GM12878 (cell line): ENCODE measurements around the gene C3orf22. TPM values are rescaled to one million over a fixed set of nuclear protein-coding genes. Genes with fewer than 3 reads are reported as not detected.

ENCODE experiments used
- ATAC-seq: fragments of 200-7000 bp; cut with Tn5 transposase; 3 replicates; pipeline ENCODE4 v1.9.1; 2020; ENCODE audit warnings: mild to moderate bottlenecking, moderate library complexity
- BruUV-seq: library from RNA; stranded (reverse); fragments of 400-500 nt; replicated peaks from 2 replicates; lab custom pipeline; 2021; lab: Mats Ljungman, UMichigan
- CTCF ChIA-PET: fragments of 300-600 bp; sonication (Branson Sonifier 250); formaldehyde crosslinking; extraction: SDS; loops from one replicate; lab custom pipeline; 2021; ENCODE audit warnings: inconsistent platforms; lab: Yijun Ruan, JAX
- POLR2A ChIA-PET: fragments of 350-600 bp; formaldehyde crosslinking; extraction: SDS; loops from one replicate; lab custom pipeline; 2021; ENCODE audit warnings: inconsistent platforms; lab: Charles Lee
- RAD21 ChIA-PET: fragments of 300-600 bp; sonication (Branson Sonifier 250); formaldehyde crosslinking; loops from one replicate; lab custom pipeline; 2023; ENCODE audit warnings: antibody characterized with exemption; ENCODE audit not compliant: unreplicated experiment; lab: Charles Lee
- SMC1A ChIA-PET: fragments of 300-600 bp; sonication (Branson Sonifier 250); formaldehyde crosslinking; loops from one replicate; lab custom pipeline; 2023; ENCODE audit not compliant: unreplicated experiment, uncharacterized antibody; lab: Charles Lee
- DNase-seq: peaks from one replicate; pipeline ENCODE4 v3.0.0-alpha.2; 2011; ENCODE audit warnings: low read depth, low spot score
- FAIRE-seq: peaks from 3 replicates; lab custom pipeline; 2011; peaks lifted over from hg19 to GRCh38; lab: Jason Lieb, UNC
- H2AFZ ChIP-seq: 2 replicates; pipeline ENCODE4 v1.6.0; 2011; ENCODE audit warnings: low read depth, low read length, control low read depth; ENCODE audit not compliant: control insufficient read depth
- H3K27ac ChIP-seq: 2 replicates; pipeline ENCODE4 v1.5.1; 2011; ENCODE audit warnings: control low read depth; ENCODE audit not compliant: control insufficient read depth, insufficient read depth
- H3K27me3 ChIP-seq, 2 experiments: replicated peaks in 1 of 2; 2 replicates each; pipeline versions ENCODE4 v1.6.0 to v1.6.1; 2011; ENCODE audit warnings: low read length in 1 of 2; ENCODE audit not compliant: control insufficient read depth in 2 of 2, insufficient read depth in 2 of 2
- H3K36me3 ChIP-seq, 2 experiments: 2 replicates each; pipeline ENCODE4 v1.5.1; 2011; ENCODE audit warnings: low read length in 1 of 2; ENCODE audit not compliant: control insufficient read depth in 2 of 2, insufficient read depth in 2 of 2
- H3K4me1 ChIP-seq: 2 replicates; pipeline ENCODE4 v1.6.1; 2011; ENCODE audit warnings: mild to moderate bottlenecking, low read length, moderate library complexity, mixed read lengths; ENCODE audit not compliant: control insufficient read depth, insufficient read depth
- H3K4me2 ChIP-seq: 2 replicates; pipeline ENCODE4 v1.6.0; 2011; ENCODE audit warnings: control low read depth; ENCODE audit not compliant: control insufficient read depth, insufficient read depth
- H3K4me3 ChIP-seq: fragments of 200-600 bp; sonication (generic); 2 replicates; pipeline ENCODE4 v1.5.1; 2016
- H3K79me2 ChIP-seq: 2 replicates; pipeline ENCODE4 v1.6.0; 2011; ENCODE audit warnings: low read length; ENCODE audit not compliant: control insufficient read depth, insufficient read depth
- H3K9ac ChIP-seq: 2 replicates; pipeline ENCODE4 v1.8.0; 2011; ENCODE audit warnings: low read length, control low read depth, mixed read lengths; ENCODE audit not compliant: control insufficient read depth, insufficient read depth
- H3K9me3 ChIP-seq: replicated peaks from 3 replicates; pipeline ENCODE4 v1.5.1; 2011; ENCODE audit warnings: mild to moderate bottlenecking, low read length; ENCODE audit not compliant: control insufficient read depth, insufficient read depth
- H4K20me1 ChIP-seq: 2 replicates; pipeline ENCODE4 v1.6.0; 2011; ENCODE audit not compliant: control insufficient read depth, insufficient read depth
- EED ChIP-seq: sonication (generic); IDR thresholded peaks from 2 replicates; pipeline ENCODE4 v1.6.1; 2016; ENCODE audit warnings: antibody characterized with exemption, low read depth
- FOXK2 ChIP-seq: fragments of 450-650 bp; IDR thresholded peaks from 2 replicates; pipeline ENCODE4 v1.6.1; 2017; ENCODE audit warnings: mild to moderate bottlenecking, moderate library complexity
- IRF4 ChIP-seq: IDR thresholded peaks from 2 replicates; pipeline ENCODE4 v1.6.1; 2011; ENCODE audit warnings: low read depth, low read length
- LARP7 ChIP-seq: fragments of 450-650 bp; IDR thresholded peaks from 2 replicates; pipeline ENCODE4 v1.6.1; 2017; ENCODE audit warnings: mild to moderate bottlenecking
- NBN ChIP-seq: fragments of 450-650 bp; IDR thresholded peaks from 2 replicates; pipeline ENCODE4 v1.6.1; 2016
- PAX5 ChIP-seq: IDR thresholded peaks from 2 replicates; pipeline ENCODE4 v1.6.1; 2011; ENCODE audit warnings: low read depth, low read length, borderline replicate concordance
- POLR2AphosphoS5 ChIP-seq: IDR thresholded peaks from 2 replicates; pipeline ENCODE4 v1.6.1; 2011; ENCODE audit warnings: mild to moderate bottlenecking, low read length, inconsistent platforms
- RUNX3 ChIP-seq: IDR thresholded peaks from 2 replicates; pipeline ENCODE4 v1.6.1; 2012; ENCODE audit warnings: low read length, inconsistent platforms
- SRF ChIP-seq, 2 experiments: IDR thresholded peaks; 2 replicates each; pipeline ENCODE4 v1.6.1; 2011; ENCODE audit warnings: low read depth in 2 of 2, low read length in 2 of 2, mild to moderate bottlenecking in 1 of 2, moderate library complexity in 1 of 2
- SUZ12 ChIP-seq: fragments of 200-600 bp; sonication (generic); IDR thresholded peaks from one replicate; pipeline ENCODE4 v1.6.1; 2018; ENCODE audit warnings: antibody characterized with exemption, mild to moderate bottlenecking; ENCODE audit not compliant: unreplicated experiment
- TCF12 ChIP-seq: IDR thresholded peaks from 2 replicates; pipeline ENCODE4 v1.6.1; 2011; ENCODE audit warnings: low read depth, mild to moderate bottlenecking, low read length
- ZNF384 ChIP-seq: IDR thresholded peaks from 2 replicates; pipeline ENCODE4 v1.6.1; 2012; ENCODE audit warnings: low read depth, mild to moderate bottlenecking, low read length, improper control_type of control experiment, borderline replicate concordance
- WGBS: methylation state at CpG from one replicate; pipeline ENCODE4 v1.1.6; 2016; ENCODE audit warnings: low lambda C conversion rate; ENCODE audit not compliant: insufficient replicate concordance, insufficient coverage; ENCODE audit errors: missing lambda C conversion rate; 5-methylcytosine and 5-hydroxymethylcytosine counted together
- in situ Hi-C: fragments of 300-500 bp; cut with MboI; formaldehyde crosslinking; loops from 9 replicates; pipeline ENCODE4 v1.14.3; 2018; ENCODE audit warnings: mixed read lengths
- intact Hi-C: fragments of 100-400 bp; cut with micrococcal nuclease; formaldehyde crosslinking; loops from one replicate; pipeline ENCODE4 v1.14.2; 2022; ENCODE audit not compliant: unreplicated experiment
- polyA plus RNA-seq, 11 experiments: library from polyadenylated mRNA; depleted of rRNA in 4 of 11; unstranded in 6 of 11; stranded (reverse) in 5 of 11; fragments of >200 nt; fragmentation: Nextera tagmentation in 4 of 11; fragmentation: Illumina TruSeq in 1 of 11; extraction: Ambion mirVana in 4 of 11; extraction: Trizol in 1 of 11; gene quantifications; 1 replicate in 1 of 11; 2 replicates in 10 of 11; pipeline versions ENCODE4 v1.2.1 to v1.2.3, GENCODE V29; 2011 to 2016; ENCODE audit warnings: inconsistent platforms in 2 of 11, missing spikeins in 2 of 11, low read depth in 1 of 11
- total RNA-seq, 4 experiments: library from RNA; depleted of rRNA in 3 of 4; stranded (reverse); fragments of >200 nt in 3 of 4; fragmentation: Illumina TruSeq in 1 of 4; extraction: Trizol in 1 of 4; gene quantifications; 2 replicates each; pipeline versions ENCODE4 v1.2.1 to v1.2.3, GENCODE V29; 2013 to 2021
- TF ChIP-seq, protein P1 (sequence below): IDR thresholded peaks from 2 replicates; pipeline ENCODE4 v1.6.1; 2011; ENCODE audit warnings: low read depth, low read length, improper control_type of control experiment, borderline replicate concordance
- TF ChIP-seq, protein P2 (sequence below): fragments of 450-650 bp; IDR thresholded peaks from 2 replicates; pipeline ENCODE4 v1.6.1; 2014; ENCODE audit warnings: mild to moderate bottlenecking

C3orf22 gene
- total and polyA plus RNA-seq, 10 of the 15 experiments (the other 5 are each of a cell fraction or from before 2014, with no cell fraction given): not detected

DNA sequence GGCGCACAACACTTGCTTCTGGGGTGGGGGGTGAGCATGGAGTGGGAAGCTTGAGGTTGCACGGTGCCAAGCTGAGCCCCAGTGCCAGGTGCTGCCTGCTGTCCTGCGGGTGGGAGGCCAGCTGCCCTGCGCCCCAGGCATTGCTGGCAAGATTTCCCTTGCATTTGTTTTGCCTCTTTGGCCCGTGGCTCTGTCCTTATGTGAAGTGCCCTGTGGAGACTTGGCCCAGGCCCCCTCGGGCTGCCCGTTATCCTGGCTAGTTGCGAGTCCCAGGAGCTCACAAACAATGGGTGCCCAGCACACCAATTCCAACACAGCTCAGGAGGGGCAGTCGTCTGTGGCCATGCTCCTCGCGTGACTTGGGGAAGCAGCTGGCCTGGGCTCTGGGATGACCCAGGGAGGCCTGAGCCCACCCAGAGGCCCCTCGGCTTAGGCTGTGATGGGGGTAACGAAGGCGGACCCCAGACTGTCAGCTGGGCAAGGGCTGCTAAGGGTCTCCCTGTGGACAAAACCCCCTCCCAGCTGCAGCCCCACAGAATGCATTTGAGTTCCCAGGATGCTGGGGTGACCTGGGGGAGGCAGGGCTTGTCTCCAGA, 5.9 kb downstream of the C3orf22 start (continued):
- TF ChIP-seq LARP7 (no peak), SUZ12 (no peak)

DNA sequence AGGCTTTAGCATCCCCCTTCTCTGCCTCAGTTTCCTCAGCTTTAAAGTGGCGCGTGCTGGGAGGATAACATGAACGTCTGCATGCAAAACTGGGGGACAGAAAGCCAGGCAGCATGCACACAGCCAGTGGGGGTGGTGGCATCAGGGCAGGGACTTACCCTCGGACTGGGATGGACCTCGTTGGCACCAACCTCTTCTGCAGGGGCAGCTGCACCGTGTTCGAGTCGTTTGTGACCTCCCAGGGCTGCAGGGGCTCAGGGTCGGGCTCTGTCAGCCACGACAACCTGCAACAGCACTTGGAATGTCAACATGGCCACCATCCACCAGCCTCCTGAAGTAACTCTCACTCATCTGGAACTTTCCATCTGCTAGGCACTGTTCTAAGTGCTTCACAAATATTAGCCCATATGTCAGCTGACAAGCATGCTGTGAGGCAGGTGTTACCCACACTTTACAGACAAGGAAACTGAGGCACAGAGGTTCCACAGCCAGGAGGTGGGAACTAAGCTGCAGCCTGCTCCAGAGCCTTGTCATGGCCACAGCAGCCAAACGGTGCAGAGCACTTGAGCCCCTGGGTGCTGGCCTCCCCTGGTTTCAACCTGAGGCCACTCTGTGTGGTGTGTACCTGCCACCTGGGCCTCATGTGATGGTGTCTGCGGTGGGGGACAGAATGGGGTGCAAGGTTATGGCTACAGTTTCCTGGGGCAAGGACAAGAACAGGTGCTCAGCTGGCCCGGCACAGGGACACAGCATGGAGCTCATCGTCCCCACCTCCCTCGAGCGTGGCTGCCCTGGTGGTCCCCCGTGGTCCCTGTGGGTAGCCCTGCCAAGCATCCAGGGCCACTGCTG, 6.7 kb downstream of the C3orf22 start:
- Histone ChIP-seq H3K4me3 (no peak overlapping the region), H3K27me3 (peaks cover under 1 to 2% of the 10 kb centered on the region in 2 experiments; a peak in 3 of 4 replicates), H3K9me3 (no peaks in the 10 kb centered on the region), H4K20me1 (no peaks in the 10 kb centered on the region), H3K9ac (no peak overlapping the region), H3K79me2 (no peaks in the 10 kb centered on the region), H2AFZ (no peak overlapping the region), H3K36me3 (no peaks in the 10 kb centered on the region), H3K27ac (no peak overlapping the region), H3K4me1 (no peaks in the 10 kb centered on the region), H3K4me2 (no peak overlapping the region)
- no TSS peak for BruUV-seq
- ChIA-PET CTCF (no interaction called here), RAD21 (no interaction called here), SMC1A (interaction anchor here (0.9 kb wide), 1 partner anchor 187 kb away, joined by 4 read pairs; no protein-coding TSS in a partner anchor), POLR2A (no interaction called here)
- intact Hi-C loops (no loop called here), in situ Hi-C loops (no loop called here)
- DNase-seq (no peak), FAIRE-seq (no peak), ATAC-seq (no peak)
- WGBS: 22% methylated on average over 17 of the region's 17 CpGs
- TF ChIP-seq TCF12 (no peak), EED (no peak), SRF (IDR thresholded peaks at IDR 0.05; ENCODE audit: low read depth in 2 of 2, low read length in 2 of 2) (no peak), PAX5 (no peak), ZNF384 (no peak), POLR2AphosphoS5 (no peak), RUNX3 (no peak), FOXK2 (no peak), NBN (no peak), IRF4 (no peak)
- TF ChIP-seq, protein P1, sequence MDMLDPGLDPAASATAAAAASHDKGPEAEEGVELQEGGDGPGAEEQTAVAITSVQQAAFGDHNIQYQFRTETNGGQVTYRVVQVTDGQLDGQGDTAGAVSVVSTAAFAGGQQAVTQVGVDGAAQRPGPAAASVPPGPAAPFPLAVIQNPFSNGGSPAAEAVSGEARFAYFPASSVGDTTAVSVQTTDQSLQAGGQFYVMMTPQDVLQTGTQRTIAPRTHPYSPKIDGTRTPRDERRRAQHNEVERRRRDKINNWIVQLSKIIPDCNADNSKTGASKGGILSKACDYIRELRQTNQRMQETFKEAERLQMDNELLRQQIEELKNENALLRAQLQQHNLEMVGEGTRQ: no peak
- TF ChIP-seq, protein P2, sequence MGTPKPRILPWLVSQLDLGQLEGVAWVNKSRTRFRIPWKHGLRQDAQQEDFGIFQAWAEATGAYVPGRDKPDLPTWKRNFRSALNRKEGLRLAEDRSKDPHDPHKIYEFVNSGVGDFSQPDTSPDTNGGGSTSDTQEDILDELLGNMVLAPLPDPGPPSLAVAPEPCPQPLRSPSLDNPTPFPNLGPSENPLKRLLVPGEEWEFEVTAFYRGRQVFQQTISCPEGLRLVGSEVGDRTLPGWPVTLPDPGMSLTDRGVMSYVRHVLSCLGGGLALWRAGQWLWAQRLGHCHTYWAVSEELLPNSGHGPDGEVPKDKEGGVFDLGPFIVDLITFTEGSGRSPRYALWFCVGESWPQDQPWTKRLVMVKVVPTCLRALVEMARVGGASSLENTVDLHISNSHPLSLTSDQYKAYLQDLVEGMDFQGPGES: no peak
